ENCODE results near the gene FAM135A.

FAM135A gene

DNA sequence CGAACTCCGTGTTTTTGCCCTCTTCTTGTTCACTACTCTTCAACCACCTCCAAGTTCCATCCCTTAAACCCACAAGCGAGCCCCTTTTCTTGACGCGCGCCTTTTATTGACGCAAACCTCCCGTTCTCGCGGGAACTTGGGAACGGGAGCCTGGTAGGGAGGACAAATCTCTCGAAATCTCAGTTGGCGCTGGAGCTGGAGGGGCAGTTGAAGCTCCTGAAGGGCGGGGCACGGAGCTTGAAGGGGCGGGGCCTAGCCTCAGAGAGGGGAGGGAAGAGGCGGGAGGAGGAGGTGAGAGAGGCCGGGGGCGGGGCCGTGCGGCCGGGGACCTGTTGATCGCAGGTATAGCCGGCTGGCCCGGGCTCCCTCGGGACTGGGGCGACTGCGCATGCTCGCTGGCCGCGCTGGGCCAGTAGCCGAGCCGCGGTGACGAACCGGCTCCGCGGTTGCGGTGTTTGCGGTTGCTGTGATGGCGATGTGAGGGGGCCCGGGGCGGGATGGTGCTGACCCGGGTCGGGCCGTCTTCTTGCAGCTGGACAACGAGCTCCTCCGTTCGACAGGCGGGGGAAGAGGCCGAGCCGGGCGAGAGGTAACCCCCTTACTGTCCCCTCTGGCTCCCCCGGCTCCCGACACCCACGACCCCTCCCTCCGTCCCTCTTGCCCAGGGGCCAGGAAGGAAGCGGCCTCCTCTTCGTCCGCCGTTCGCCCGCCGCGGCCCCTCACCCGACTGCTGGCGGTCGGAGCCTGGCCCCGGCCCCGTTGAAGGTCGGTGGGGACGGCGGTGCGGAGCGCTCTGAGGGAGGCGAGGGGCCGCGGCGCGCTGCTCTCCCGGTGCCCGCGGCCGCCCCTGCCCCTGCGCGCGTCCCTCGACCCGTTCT lies at the start of gene FAM135A:
FAM135A (plus strand) TSS at position 395 of the 878 bp plus-strand sequence. CDS start 14,835 bp downstream, outside the sequence.
- DNase-seq, result peak; percentile 98

DNA sequence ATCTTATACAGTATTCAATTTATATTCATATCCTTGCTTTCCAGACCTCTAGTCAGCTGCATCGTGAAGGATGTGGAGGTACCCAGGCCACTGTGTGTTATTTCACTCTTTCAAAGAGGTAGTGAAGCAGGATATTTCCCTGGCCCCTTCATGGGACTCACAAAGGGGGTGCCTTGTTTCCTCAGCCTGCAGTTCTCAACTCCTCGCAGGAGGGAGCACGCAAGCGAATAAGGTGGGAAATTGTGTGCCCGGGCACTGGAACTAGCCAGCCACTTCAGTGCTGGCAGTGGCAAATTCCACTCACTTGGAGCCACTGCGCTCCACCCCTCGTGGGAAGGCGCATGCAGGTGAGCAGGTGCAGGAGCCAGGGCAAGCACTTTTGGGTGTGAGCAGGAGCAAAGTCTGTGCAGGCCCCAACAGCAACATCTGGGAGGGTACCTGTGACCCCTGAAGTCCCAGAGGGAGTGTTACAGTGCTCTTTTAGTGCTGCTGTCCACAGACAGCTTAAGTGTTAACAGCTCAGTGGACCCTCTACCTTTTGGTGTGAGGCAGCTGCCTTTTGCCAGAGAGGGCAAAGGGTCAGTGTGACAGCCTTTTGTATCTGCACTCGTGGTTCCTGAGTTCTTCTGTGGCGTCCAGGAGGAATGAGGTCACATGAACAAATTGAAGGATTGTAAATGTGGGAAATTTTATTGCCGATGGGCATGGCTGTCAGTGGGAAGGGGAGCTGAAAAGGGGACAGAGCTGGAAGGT lies 49.4 kb upstream of the FAM135A start:
- DNase-seq, result no peak

DNA sequence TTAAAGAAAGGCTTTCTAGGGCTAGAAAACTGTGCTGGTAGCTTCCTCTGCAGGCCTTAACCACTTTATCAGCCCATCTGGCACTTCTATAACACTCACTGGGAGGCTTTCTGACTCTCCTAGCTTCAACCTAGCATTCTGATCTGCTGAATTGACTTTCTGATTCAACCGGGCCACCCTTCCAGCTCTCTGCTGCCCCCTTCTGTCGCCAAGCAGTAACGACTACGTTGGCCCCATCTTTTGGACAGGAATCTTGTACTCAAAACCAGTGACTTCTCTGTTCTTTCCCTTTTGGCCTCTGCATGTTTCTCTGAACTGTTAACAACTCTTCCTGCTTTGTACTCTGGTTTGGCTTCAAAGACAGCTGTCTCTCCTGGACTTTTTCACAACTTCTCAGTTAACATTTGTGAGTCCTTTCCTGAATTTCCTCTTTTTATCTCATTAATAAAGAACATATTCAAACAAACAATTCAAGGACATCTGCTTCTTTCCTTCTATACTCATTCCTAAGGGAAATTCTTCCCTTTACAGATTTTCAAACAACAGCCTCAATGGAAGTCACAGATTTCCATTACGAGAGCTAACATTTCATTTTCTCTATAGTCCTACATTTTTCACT lies 43.9 kb upstream of the FAM135A start:
- DNase-seq, result peak; percentile 2

DNA sequence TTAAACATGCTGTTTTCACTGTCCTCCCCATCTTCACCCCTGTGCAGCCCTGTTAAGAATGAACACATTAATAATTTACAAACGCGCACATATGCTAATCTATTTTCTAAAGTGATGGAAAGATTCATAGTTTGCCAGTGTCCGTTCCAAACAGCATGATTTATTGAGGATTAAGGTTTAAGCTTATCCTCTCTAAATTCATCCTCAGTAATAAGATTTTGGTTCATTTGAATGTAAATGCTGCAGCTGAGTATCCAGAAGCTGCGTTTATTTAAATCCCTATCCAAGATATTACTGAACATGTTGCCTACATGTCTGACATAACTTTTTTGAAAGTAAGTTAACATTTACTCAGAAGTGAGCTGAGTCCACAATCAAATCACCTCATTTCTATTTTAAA lies 42.8 kb upstream of the FAM135A start:
- DNase-seq, result no peak

DNA sequence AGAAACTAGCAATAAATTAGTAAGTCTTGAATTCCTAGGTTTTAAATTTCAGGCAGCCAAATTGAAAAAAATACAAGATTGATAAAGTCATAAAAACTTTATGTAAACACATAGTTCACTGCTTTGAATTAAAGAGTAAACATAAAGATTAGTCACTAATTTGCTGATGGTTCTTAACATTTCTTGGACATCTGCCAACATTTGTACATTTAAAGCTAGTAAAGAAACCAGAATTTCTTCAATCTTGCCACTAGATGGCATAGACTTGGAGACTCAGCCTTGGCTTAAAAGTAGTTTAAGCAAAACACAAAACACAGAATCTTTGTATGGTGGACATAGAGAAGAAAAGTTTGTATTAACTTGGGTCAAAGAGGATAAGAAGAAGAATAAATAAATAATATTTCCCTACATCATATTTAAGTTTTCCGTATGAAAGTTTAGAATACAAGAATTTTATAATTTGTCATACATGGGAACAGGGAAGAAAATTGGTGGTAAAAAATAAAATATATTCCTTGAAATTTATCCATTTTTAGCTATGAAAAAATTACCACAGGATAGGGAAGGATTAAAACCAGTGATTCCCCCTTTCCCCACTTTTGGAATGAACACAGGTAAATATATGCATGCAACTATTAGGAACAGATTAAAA lies 41.7 kb upstream of the FAM135A start:
- DNase-seq, result peak; percentile 44

DNA sequence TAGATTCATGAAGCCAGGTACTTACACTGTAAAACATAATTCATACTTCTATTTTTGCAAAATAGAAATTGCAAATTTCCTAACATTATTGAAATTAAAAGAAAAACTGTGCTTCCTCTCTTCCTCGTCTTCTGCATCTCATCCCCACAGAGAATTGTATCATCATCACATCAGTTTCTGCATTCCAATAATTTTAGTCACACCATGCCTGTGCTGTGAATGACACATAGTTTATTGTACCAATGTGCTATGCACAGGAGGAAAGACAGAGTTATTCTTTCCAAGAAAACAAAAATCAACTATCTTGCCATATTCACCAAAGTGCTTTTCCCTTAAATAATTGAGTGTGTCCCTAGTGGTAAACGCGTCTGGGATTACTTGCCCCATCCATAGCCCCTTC lies 38.1 kb upstream of the FAM135A start:
- no peak for DNase-seq

DNA sequence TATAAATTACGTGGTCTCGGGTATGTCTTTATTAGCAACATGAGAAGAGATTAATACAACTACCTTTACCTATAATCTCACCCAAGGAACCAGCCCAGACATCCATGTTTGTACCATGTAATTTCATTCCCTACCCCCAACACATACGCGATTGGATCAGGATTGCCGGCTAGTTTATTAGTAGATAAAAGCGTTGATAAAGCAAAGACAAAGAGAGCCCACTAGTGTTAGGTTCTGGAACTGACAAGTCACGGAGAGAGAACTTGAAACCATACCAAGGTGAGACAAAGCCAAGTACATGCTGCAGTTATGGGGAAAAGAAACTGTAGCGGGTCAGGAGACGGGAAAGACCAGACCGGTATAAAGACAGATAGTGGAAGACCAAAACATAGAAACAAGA lies 37.4 kb upstream of the FAM135A start:
- no peak for DNase-seq

DNA sequence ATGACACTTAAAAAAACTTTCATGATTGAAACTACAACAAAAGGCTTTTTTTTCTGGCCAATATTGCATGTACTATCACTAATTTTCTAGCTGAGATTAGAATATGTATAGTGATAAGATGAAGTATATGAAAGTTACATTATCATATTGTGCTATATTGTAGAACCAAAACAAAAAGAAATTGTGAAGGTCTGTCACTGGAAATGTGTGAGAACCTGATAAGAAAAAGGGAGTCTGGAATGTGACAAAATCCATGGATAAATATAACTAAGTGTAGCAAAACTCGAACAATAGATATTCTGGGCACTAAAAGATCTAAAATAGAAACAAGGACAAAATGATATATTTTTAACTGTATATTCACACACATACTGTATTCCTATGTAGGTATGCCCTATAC lies 36.7 kb upstream of the FAM135A start:
- no peak for DNase-seq

DNA sequence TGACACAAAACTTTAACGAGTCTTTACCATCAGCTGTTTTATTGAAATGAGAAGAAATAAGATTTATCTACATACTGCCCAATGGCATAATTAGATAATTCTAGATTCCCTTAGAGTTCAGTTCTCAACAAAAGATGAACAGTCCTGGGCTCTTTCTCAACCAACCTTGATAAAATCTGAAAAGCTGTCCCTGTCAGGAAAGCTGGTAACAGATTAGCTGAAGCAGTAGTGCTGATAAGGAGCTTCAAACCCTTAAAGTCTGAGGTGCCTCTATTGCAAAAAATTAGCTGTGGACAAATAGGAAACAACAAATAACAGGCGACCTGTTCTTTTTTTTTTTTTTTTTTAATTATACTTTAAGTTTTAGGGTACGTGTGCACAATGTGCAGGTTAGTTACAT lies 35.9 kb upstream of the FAM135A start:
- DNase-seq, result no peak

DNA sequence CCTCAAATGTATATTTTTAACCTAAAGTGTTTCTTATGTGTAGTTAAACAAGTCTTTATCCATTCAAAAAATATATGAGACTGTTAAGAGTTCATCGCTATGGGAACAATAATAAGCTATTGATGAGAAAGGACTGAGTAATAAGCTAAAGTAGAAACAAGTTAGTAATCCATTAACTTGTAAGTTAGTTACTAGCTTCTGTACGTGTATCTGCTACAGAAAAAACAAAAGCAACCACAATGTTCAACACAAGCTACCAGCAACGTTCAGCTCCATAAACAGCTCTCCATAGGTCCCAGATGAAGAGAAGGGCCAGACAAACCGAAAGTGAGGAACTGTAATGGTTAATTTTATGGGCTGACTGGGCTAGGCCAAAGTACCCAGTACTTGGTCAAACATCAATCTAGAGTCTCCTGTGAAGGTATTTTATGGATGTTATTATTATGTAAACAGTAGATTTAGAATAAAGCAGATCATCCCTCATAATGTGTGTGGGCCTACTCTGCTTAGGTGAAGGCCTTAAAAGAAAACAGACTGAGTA lies 33.8 kb upstream of the FAM135A start:
- DNase-seq, result no peak

DNA sequence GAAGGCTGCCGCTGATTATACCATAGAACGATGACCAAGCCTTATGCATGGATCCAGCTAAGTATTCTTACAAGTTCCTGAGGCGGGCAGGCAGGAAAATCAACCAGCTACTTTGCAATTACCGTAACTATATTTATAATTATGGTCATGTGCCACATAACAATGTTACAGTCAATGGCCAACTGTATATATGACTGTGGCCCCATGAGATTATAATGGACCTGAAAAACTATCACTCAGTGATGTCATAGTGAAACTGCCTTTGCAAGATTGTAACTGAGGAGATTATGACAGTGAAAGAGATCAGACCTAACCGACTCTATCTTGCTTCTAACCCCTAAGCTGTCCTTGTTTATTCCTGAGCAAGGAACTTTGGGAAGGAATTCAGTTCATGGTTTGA lies 33.1 kb upstream of the FAM135A start:
- DNase-seq, result no peak

DNA sequence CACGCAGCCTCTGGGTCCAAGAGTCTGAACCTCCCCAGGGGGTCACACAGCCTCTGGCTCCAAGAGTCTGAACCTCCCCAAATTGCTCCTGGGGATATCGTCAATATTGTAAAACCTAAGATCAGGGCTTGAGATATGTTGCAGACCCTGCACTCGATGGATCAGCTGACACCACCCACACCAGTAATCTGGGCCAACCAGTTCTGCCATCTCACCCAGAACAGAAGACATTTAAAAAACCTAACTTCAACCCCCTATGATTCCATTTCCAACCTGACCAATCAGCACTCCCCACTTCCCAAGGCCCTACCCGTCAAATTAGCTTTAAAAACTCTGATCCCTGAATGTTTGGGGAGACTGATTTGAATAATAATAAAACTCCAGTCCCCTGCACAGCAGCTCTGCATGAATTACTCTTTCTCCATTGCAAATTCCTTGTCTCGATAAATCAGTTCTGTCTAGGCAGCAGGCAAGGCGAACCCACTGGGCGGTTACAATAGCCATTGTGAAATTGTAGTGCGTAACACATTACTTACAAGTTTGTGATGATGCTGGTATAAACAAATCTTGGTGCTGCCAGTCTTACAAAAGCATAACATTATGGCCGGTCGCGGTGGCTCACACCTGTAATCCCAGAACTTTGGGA lies 32.4 kb upstream of the FAM135A start:
- no peak for DNase-seq

DNA sequence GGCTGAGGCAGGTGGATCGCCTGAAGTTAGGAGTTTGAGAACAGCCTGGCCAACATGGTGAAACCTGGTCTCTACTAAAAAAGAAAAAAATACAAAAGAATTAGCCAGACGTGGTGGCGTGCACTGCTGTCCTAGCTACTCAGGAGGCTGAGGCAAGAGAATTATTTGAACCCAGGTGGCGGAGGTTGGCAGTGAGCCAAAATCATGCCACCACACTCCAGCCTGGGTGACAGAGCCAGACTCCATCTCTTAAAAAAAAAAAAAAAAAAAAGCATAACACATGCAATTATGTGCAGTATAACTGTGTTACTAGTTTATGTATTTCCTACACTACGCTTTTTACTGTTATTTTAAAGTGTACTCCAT lies 31.9 kb upstream of the FAM135A start:
- DNase-seq, result no peak

DNA sequence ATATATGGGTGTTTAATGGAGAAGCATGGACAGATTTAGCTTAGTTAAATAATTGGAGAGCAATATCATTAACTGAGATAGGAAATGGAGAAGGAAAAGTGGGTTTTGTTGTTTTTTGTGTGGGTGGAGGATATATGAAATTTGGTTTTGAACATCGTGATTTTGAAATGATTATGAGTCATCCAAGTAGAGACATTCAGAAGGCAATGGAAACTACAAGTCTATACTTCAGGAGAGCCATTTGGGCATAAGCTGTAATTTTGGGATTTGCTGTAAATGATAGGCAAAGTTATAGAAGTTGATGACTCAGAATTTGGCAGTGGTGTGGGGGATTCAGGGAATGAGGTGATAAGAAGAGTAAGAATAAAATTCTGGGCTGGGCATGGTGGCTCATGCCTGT lies 27.4 kb upstream of the FAM135A start:
- DNase-seq, result no peak

DNA sequence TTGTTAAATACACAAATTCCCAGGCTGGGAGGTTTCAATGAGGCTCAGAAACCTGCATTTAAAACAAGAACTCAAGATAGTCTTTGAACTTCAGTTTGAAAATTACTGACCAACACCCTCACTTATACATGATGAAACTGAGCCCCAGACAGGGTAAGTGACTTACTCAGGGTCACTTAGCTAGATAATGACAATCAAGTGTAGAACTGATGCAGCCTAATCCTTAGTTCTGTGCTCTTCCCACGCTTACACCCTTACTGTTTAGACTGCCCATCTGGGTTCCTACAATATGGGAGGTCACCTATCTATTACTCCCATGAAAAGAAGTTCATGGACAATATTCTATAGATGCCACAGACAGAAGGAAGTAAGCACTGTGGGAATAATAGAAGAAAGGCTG lies 24.5 kb upstream of the FAM135A start:
- no peak for DNase-seq

DNA sequence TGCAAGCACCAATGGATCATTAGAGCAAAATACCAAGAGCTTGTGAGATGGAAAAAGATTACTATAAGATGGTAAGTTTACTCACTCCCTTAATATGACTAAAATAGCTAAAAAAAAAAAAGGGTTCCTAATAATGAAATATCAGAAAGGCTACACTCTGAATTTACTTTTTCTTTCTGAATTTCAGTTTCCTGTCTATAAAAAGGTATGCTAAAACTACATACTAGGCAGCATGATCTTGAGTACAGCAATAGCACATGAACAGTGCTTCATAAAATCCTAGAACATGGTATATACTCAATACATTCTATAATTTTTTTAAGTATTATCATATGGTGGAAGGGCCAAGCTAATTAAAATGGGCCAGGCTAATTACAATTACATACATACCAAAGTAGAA lies 24.0 kb upstream of the FAM135A start:
- no peak for DNase-seq

DNA sequence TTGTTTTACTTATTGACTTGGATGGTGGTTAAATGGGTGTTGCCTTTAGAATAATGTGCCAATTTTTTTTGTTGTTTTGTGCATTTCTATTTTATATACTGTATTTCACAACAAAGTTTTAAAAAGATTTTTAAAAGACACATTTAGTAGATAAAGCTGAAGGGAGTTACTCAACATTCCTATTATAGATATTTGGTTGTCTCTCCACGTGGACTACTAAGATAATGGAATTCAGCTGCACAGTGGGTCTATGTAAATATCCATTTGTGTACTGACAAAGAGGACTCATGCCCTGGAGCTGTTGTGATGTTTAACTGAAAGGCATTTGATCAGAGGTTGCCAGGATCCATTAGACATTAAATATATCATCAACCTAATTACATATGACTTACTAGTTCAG lies 23.2 kb upstream of the FAM135A start:
- DNase-seq, result no peak

DNA sequence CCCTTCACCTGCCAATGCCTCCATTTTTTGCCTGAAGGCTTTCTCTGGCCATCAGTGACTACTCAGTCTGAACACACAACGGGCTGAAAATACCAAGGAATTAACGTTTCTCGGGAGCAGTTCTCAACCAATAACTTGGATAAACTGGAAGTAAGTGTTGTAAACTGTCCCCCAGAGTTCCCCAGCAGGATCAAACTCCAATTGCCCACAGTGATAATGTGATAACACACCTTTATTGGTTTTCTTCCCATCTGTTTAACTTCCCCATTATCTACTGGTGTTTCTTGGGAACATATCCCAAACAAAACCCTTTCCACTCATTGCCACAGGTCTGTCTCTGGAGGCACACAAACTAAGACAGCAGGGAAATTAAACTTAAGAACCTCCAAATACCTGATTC lies 21.8 kb upstream of the FAM135A start:
- no peak for DNase-seq

DNA sequence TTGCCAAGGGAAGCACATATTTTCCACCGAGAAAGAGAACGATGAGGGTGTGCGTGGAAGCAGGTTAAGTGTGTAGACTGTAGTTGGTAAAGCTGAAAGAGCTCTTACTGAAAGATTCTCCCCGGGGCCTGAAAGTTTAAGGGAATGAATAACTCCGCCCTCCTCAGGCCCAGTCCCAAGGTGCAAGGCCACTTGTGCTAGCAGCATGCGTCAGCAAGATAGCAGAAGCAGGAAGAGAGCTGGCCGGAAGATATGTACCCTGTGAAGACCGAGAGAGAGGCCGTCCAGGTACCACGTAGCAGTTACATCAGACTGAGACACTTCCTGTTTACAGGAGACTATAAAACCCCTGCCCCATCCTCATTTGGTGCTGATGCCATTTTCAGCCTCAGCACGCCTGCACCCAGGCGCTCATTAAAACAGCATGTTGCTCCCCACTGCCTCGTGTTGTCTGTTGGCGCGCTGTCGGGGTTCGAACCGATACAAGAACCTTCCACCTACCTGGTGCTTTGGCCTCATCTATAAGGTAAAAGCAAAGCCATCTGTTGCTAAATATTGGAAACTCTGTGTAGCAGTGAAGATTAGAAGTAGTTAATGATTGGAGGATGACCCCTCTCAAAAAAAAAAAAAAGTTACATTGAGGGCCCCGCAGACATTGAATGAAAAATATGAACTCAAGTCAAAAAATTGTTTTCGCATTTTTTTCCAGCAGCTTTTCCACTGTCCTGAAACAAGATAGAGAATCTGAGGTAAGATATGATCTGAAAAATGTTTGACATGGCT lies 18.6 kb upstream of the FAM135A start:
- no peak for DNase-seq

DNA sequence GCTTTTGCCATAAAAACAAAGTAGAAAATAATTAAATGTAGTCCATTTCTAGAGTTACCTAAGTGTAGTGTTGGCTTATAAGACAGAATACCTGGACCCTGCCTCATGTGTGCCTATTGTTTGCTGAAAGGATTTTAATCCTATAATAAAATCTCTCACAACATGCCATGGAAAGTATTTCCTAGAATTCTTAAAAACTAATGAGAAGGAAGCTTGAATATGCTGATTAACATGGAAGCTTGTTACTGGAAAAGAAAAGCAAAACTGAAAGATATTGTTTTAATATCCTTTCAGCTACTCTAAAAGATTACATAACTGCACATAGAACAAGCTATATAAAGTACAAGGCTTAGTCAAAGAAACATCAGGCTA lies 18.0 kb upstream of the FAM135A start:
- no peak for DNase-seq

DNA sequence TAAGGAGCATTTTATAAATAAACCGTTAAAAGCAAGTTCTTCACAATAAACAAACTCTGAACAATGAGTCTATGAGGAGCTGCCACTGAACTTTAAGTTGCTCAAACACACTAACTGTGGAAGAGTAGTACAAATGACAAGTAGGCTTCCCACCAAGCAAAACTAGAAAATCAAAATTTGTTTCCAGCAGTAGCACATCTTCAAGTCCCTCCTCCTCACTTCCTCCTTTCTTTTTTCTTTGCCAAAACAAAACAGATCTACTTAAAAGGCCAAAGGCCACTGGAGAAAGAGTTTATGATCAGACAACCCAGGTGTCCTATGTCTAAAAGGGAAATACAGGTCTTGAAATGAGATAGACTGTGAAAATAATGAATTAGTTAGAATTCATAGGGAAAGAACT lies 17.1 kb upstream of the FAM135A start:
- no peak for DNase-seq

All from DMS79 (cell line).